ENCODE measurements around the gene MSMP. TPM values are rescaled to one million over a fixed set of nuclear protein-coding genes. Genes with fewer than 3 reads are reported as not detected.

Gene MSMP
- total RNA-seq, 2 experiments from 2014 or later = not detected

- ATAC-seq (ENCODE audit: low read depth) = no peak
These were observed 35.9 kb upstream of the MSMP start for GRCh38 chr9:35790025-35790384.

GRCh38 chr9:35789541-35789940, 35.5 kb upstream of the MSMP start:
- Mint-ChIP-seq H3K4me3 (no peak overlapping the region), H3K9me3 (no peaks in the 10 kb centered on the region), H3K4me1 (peaks cover 5% of the 10 kb centered on the region), H3K27me3 (no peaks in the 10 kb centered on the region), H3K36me3 (peaks cover 10% of the 10 kb centered on the region), H3K27ac (no peak overlapping the region)
- no peak for ATAC-seq (ENCODE audit: low read depth)
- POLR2A ChIA-PET = interaction anchor here (2.0 kb wide), 1 partner anchor 23 kb away, joined by 6 read pairs; the partner anchor contains the start of gene SPAG8
- no peak for DNase-seq

More at GRCh38 chr9:35790025-35790384, 35.9 kb upstream of the MSMP start:
- Mint-ChIP-seq H3K27ac (no peak overlapping the region), H3K36me3 (peaks cover 10% of the 10 kb centered on the region), H3K9me3 (no peaks in the 10 kb centered on the region), H3K4me3 (no peak overlapping the region), H3K4me1 (peaks cover 7% of the 10 kb centered on the region), H3K27me3 (no peaks in the 10 kb centered on the region)
- no peak for DNase-seq
- POLR2A ChIA-PET = interaction anchor here (1.1 to 2.0 kb wide), 3 partner anchors 21 to 92 kb away, joined by 3 to 6 read pairs (median 3); partner anchors contain the start of gene SPAG8

GRCh38 chr9:35783418-35783817, 29.3 kb upstream of the MSMP start:
- Mint-ChIP-seq H3K27me3 (no peaks in the 10 kb centered on the region), H3K27ac (no peak overlapping the region), H3K4me1 (peaks cover 1% of the 10 kb centered on the region), H3K4me3 (no peak overlapping the region), H3K9me3 (no peaks in the 10 kb centered on the region), H3K36me3 (peaks cover 31% of the 10 kb centered on the region)
- no peak for DNase-seq
- ATAC-seq (ENCODE audit: low read depth) = no peak
- POLR2A ChIA-PET = no interaction called here

GRCh38 chr9:35781066-35781465, 27.0 kb upstream of the MSMP start:
- peaks cover 25% of the 10 kb centered on the region for H3K36me3 Mint-ChIP-seq
- ATAC-seq (ENCODE audit: low read depth) (no peak), DNase-seq (no peak)
- no peak overlapping the region for H3K27ac Mint-ChIP-seq
- H3K27me3 Mint-ChIP-seq = no peaks in the 10 kb centered on the region
- POLR2A ChIA-PET = no interaction called here
- no peaks in the 10 kb centered on the region for H3K9me3 Mint-ChIP-seq
- H3K4me3 Mint-ChIP-seq = no peak overlapping the region
- peaks cover 1% of the 10 kb centered on the region for H3K4me1 Mint-ChIP-seq

GRCh38 chr9:35778496-35778895, 24.4 kb upstream of the MSMP start:
- no peak for DNase-seq
- no peaks in the 10 kb centered on the region for H3K9me3 Mint-ChIP-seq
- no peak for ATAC-seq (ENCODE audit: low read depth)
- H3K27ac Mint-ChIP-seq = no peak overlapping the region
- H3K27me3 Mint-ChIP-seq = no peaks in the 10 kb centered on the region
- POLR2A ChIA-PET = no interaction called here
- H3K4me1 Mint-ChIP-seq = peaks cover 1% of the 10 kb centered on the region
- H3K36me3 Mint-ChIP-seq = peaks cover 14% of the 10 kb centered on the region
- H3K4me3 Mint-ChIP-seq = no peak overlapping the region

- no peak overlapping the region for H3K4me3 Mint-ChIP-seq
- POLR2A ChIA-PET = interaction anchor here (1.1 kb wide), 1 partner anchor 17 kb away, joined by 3 read pairs; no protein-coding TSS in a partner anchor
- ATAC-seq (ENCODE audit: low read depth) (no peak), DNase-seq (no peak)
- H3K27ac Mint-ChIP-seq = no peak overlapping the region
- no peaks in the 10 kb centered on the region for H3K9me3 Mint-ChIP-seq
- H3K4me1 Mint-ChIP-seq = no peaks in the 10 kb centered on the region
- H3K36me3 Mint-ChIP-seq = peaks cover 11% of the 10 kb centered on the region
- no peaks in the 10 kb centered on the region for H3K27me3 Mint-ChIP-seq
These were observed 21.9 kb upstream of the MSMP start for GRCh38 chr9:35776018-35776417.

GRCh38 chr9:35774907-35775635, 21.0 kb upstream of the MSMP start:
- H3K4me1 Mint-ChIP-seq = no peaks in the 10 kb centered on the region
- no peaks in the 10 kb centered on the region for H3K27me3 Mint-ChIP-seq
- no peak overlapping the region for H3K27ac Mint-ChIP-seq
- POLR2A ChIA-PET = interaction anchor here (1.1 kb wide), 1 partner anchor 16 kb away, joined by 3 read pairs; no protein-coding TSS in a partner anchor
- H3K36me3 Mint-ChIP-seq = peaks cover 6% of the 10 kb centered on the region
- DNase-seq = no peak
- ATAC-seq (ENCODE audit: low read depth) = no peak
- no peaks in the 10 kb centered on the region for H3K9me3 Mint-ChIP-seq
- H3K4me3 Mint-ChIP-seq = no peak overlapping the region

- no peaks in the 10 kb centered on the region for H3K27me3 Mint-ChIP-seq
- no peak overlapping the region for H3K27ac Mint-ChIP-seq
- POLR2A ChIA-PET = interaction anchor here (1.1 kb wide), 1 partner anchor 15 kb away, joined by 3 read pairs; no protein-coding TSS in a partner anchor
- H3K4me1 Mint-ChIP-seq = no peaks in the 10 kb centered on the region
- no peaks in the 10 kb centered on the region for H3K36me3 Mint-ChIP-seq
- no peaks in the 10 kb centered on the region for H3K9me3 Mint-ChIP-seq
- no peak overlapping the region for H3K4me3 Mint-ChIP-seq
- ATAC-seq (ENCODE audit: low read depth) = no peak
- DNase-seq = no peak
These were observed 17.9 kb upstream of the MSMP start for GRCh38 chr9:35771943-35772342.

- no peak overlapping the region for H3K27ac Mint-ChIP-seq
- ATAC-seq (ENCODE audit: low read depth) (no peak), DNase-seq (no peak)
- H3K9me3 Mint-ChIP-seq = no peaks in the 10 kb centered on the region
- H3K4me3 Mint-ChIP-seq = no peak overlapping the region
- H3K4me1 Mint-ChIP-seq = no peaks in the 10 kb centered on the region
- no peaks in the 10 kb centered on the region for H3K27me3 Mint-ChIP-seq
- H3K36me3 Mint-ChIP-seq = no peaks in the 10 kb centered on the region
- POLR2A ChIA-PET = interaction anchor here (1.1 kb wide), 1 partner anchor 15 kb away, joined by 3 read pairs; no protein-coding TSS in a partner anchor
These were observed 17.5 kb upstream of the MSMP start for GRCh38 chr9:35771534-35771933.

- Mint-ChIP-seq H3K27me3 (no peaks in the 10 kb centered on the region), H3K9me3 (no peaks in the 10 kb centered on the region), H3K4me3 (no peak overlapping the region), H3K27ac (no peak overlapping the region), H3K36me3 (no peaks in the 10 kb centered on the region), H3K4me1 (no peaks in the 10 kb centered on the region)
- DNase-seq (no peak), ATAC-seq (ENCODE audit: low read depth) (no peak)
- POLR2A ChIA-PET = interaction anchor here (1.1 kb wide), 1 partner anchor 14 kb away, joined by 3 read pairs; no protein-coding TSS in a partner anchor
These were observed 17.0 kb upstream of the MSMP start for GRCh38 chr9:35771075-35771433.

GRCh38 chr9:35769763-35770162, 15.7 kb upstream of the MSMP start:
- Mint-ChIP-seq H3K4me1 (no peaks in the 10 kb centered on the region), H3K27me3 (no peaks in the 10 kb centered on the region), H3K27ac (no peak overlapping the region), H3K9me3 (no peaks in the 10 kb centered on the region), H3K4me3 (no peak overlapping the region), H3K36me3 (no peaks in the 10 kb centered on the region)
- DNase-seq = no peak
- POLR2A ChIA-PET = interaction anchor here (0.6 to 1.2 kb wide), 2 partner anchors 42 to 95 kb away, joined by 4 to 6 read pairs; no protein-coding TSS in a partner anchor
- no peak for ATAC-seq (ENCODE audit: low read depth)

GRCh38 chr9:35767458-35767857, 13.4 kb upstream of the MSMP start:
- DNase-seq (no peak), ATAC-seq (ENCODE audit: low read depth) (no peak)
- Mint-ChIP-seq H3K9me3 (no peaks in the 10 kb centered on the region), H3K27ac (no peak overlapping the region), H3K4me3 (no peak overlapping the region), H3K27me3 (no peaks in the 10 kb centered on the region), H3K4me1 (no peaks in the 10 kb centered on the region), H3K36me3 (peaks cover 4% of the 10 kb centered on the region)
- POLR2A ChIA-PET = no interaction called here

GRCh38 chr9:35766997-35767396, 12.9 kb upstream of the MSMP start:
- POLR2A ChIA-PET = no interaction called here
- no peak for ATAC-seq (ENCODE audit: low read depth)
- Mint-ChIP-seq H3K27me3 (no peaks in the 10 kb centered on the region), H3K27ac (no peak overlapping the region), H3K4me1 (no peaks in the 10 kb centered on the region), H3K9me3 (no peaks in the 10 kb centered on the region), H3K4me3 (no peak overlapping the region), H3K36me3 (peaks cover 4% of the 10 kb centered on the region)
- DNase-seq = no peak

- Mint-ChIP-seq H3K4me3 (no peak overlapping the region), H3K9me3 (no peaks in the 10 kb centered on the region), H3K36me3 (peaks cover 12% of the 10 kb centered on the region), H3K27ac (no peak overlapping the region), H3K27me3 (no peaks in the 10 kb centered on the region), H3K4me1 (peaks cover 8% of the 10 kb centered on the region)
- no peak for DNase-seq
- ATAC-seq (ENCODE audit: low read depth) = no peak
- POLR2A ChIA-PET = no interaction called here
These were observed 9.7 kb upstream of the MSMP start for GRCh38 chr9:35763803-35764202.
